ENCODE measurements around the gene LRFN3. TPM values are rescaled to one million over a fixed set of nuclear protein-coding genes. Genes with fewer than 3 reads are reported as not detected.
"Not testable (repeated sequence)": the region's sequence is repeated elsewhere in the genome, so short reads cannot be mapped to it uniquely, and the experiment has no call there.

The LRFN3 gene
- 10 to 100 TPM in 2 of 4 donors, 1 to 10 TPM in 2; 3.5 to 11.7 (median 8.7) TPM for polyA plus RNA-seq
- long read RNA-seq, donor 1 = 0 reads
- long read RNA-seq, donor 2 = 0 reads
- long read RNA-seq, donor 3 = 0 reads
- long read RNA-seq, donor 4 = 0 reads
- long read RNA-seq, donor 5 = 0 reads
- long read RNA-seq, donor 6, partial matches to known transcripts = 0 of 1 reads
- long read RNA-seq, donor 6, other reads (novel, unspliced or antisense) = 0 of 1 reads
- long read RNA-seq, donor 7, partial matches to known transcripts = 0 of 1 reads
- long read RNA-seq, donor 7, other reads (novel, unspliced or antisense) = 0 of 1 reads
- long read RNA-seq, donor 8 = 0 reads
- long read RNA-seq, donor 9 = 0 reads
- long read RNA-seq, donor 10, partial matches to known transcripts = 7 of 9 reads
- long read RNA-seq, donor 10, other reads (novel, unspliced or antisense) = 0 of 9 reads

- 0 to 2% (median 1%) methylated on average over 29 to 68 of the region's 68 CpGs for WGBS, 3 donors
- Histone ChIP-seq H3K9me3 (ENCODE audit: control insufficient read depth in 2 of 2, insufficient read depth in 1 of 2, low read depth in 1 of 2, low read length in 1 of 2) (no peaks in the 10 kb centered on the region), H3K27me3 (ENCODE audit: control insufficient read depth in 3 of 3, insufficient read depth in 3 of 3, low read length in 3 of 3) (no peaks in the 10 kb centered on the region), H3K36me3 (ENCODE audit: control insufficient read depth in 3 of 3, insufficient read depth in 2 of 3, low read depth in 1 of 3, low read length in 3 of 3) (peaks cover 2 to 14% (median 4%) of the 10 kb centered on the region in 3 donors), H3K27ac (ENCODE audit: low read depth in 1 of 3, low read length in 2 of 3) (peak within 1 kb of the TSS in 2 of 3 donors; percentile 9 to 36), H3K4me1 (ENCODE audit: control insufficient read depth in 3 of 3, insufficient read depth in 2 of 3, low read depth in 1 of 3, low read length in 2 of 3) (peaks cover 0 to 20% (median 8%) of the 10 kb centered on the region in 3 donors), H3K4me3 (ENCODE audit: low read depth in 1 of 3, low read length in 3 of 3) (peak within 1 kb of the TSS; percentile 61 to 80 (median 76))
- FAIRE-seq = no peak
- peak; percentile 79 to 82 for DNase-seq
Measured at GRCh38 chr19:35935911-35936737, at the start of gene LRFN3. TSS of gene LRFN3 (plus strand) at chr19:35936374. CDS start at chr19:35939426, 3,052 bp downstream.

GRCh38 chr19:35887197-35887596, 49.0 kb upstream of the LRFN3 start:
- H3K36me3 ChIP-seq (ENCODE audit: control insufficient read depth in 3 of 3, insufficient read depth in 2 of 3, low read depth in 1 of 3, low read length in 3 of 3) = peaks cover 8 to 38% (median 13%) of the 10 kb centered on the region in 3 donors
- DNase-seq (no peak), FAIRE-seq (no peak)
- H3K27ac ChIP-seq (ENCODE audit: low read depth in 1 of 3, low read length in 2 of 3) = no peak overlapping the region
- no peaks in the 10 kb centered on the region for H3K27me3 ChIP-seq (ENCODE audit: control insufficient read depth in 3 of 3, insufficient read depth in 3 of 3, low read length in 3 of 3)
- no peaks in the 10 kb centered on the region for H3K9me3 ChIP-seq (ENCODE audit: control insufficient read depth in 2 of 2, insufficient read depth in 1 of 2, low read depth in 1 of 2, low read length in 1 of 2)
- WGBS, 3 donors = 93 to 97% (median 94%) methylated on average over 5 of the region's 5 CpGs
- no peak overlapping the region for H3K4me3 ChIP-seq (ENCODE audit: low read depth in 1 of 3, low read length in 3 of 3)
- H3K4me1 ChIP-seq (ENCODE audit: control insufficient read depth in 3 of 3, insufficient read depth in 2 of 3, low read depth in 1 of 3, low read length in 2 of 3) = no peaks in the 10 kb centered on the region

GRCh38 chr19:35888398-35888797, 47.8 kb upstream of the LRFN3 start:
- Histone ChIP-seq H3K4me3 (ENCODE audit: low read depth in 1 of 3, low read length in 3 of 3) (no peak overlapping the region), H3K36me3 (ENCODE audit: control insufficient read depth in 3 of 3, insufficient read depth in 2 of 3, low read depth in 1 of 3, low read length in 3 of 3) (peaks cover 8 to 42% (median 19%) of the 10 kb centered on the region in 3 donors), H3K27ac (ENCODE audit: low read depth in 1 of 3, low read length in 2 of 3) (no peak overlapping the region), H3K27me3 (ENCODE audit: control insufficient read depth in 3 of 3, insufficient read depth in 3 of 3, low read length in 3 of 3) (no peaks in the 10 kb centered on the region), H3K4me1 (ENCODE audit: control insufficient read depth in 3 of 3, insufficient read depth in 2 of 3, low read depth in 1 of 3, low read length in 2 of 3) (no peaks in the 10 kb centered on the region), H3K9me3 (ENCODE audit: control insufficient read depth in 2 of 2, insufficient read depth in 1 of 2, low read depth in 1 of 2, low read length in 1 of 2) (no peaks in the 10 kb centered on the region)
- DNase-seq (no peak), FAIRE-seq (no peak)
- WGBS, 3 donors = 94% methylated on average over 9 of the region's 9 CpGs

GRCh38 chr19:35889370-35890112, 46.6 kb upstream of the LRFN3 start:
- FAIRE-seq = no peak
- Histone ChIP-seq H3K9me3 (ENCODE audit: control insufficient read depth in 2 of 2, insufficient read depth in 1 of 2, low read depth in 1 of 2, low read length in 1 of 2) (no peaks in the 10 kb centered on the region), H3K4me3 (ENCODE audit: low read depth in 1 of 3, low read length in 3 of 3) (no peak overlapping the region), H3K36me3 (ENCODE audit: control insufficient read depth in 3 of 3, insufficient read depth in 2 of 3, low read depth in 1 of 3, low read length in 3 of 3) (peaks cover 8 to 50% (median 19%) of the 10 kb centered on the region in 3 donors), H3K4me1 (ENCODE audit: control insufficient read depth in 3 of 3, insufficient read depth in 2 of 3, low read depth in 1 of 3, low read length in 2 of 3) (no peaks in the 10 kb centered on the region), H3K27me3 (ENCODE audit: control insufficient read depth in 3 of 3, insufficient read depth in 3 of 3, low read length in 3 of 3) (no peaks in the 10 kb centered on the region), H3K27ac (ENCODE audit: low read depth in 1 of 3, low read length in 2 of 3) (no peak overlapping the region)
- WGBS, 3 donors = 92 to 99% (median 94%) methylated on average over 15 to 18 of the region's 18 CpGs
- no peak for DNase-seq

- DNase-seq = no peak
- H3K27me3 ChIP-seq (ENCODE audit: control insufficient read depth in 3 of 3, insufficient read depth in 3 of 3, low read length in 3 of 3) = no peaks in the 10 kb centered on the region
- peaks cover 8 to 55% (median 19%) of the 10 kb centered on the region in 3 donors for H3K36me3 ChIP-seq (ENCODE audit: control insufficient read depth in 3 of 3, insufficient read depth in 2 of 3, low read depth in 1 of 3, low read length in 3 of 3)
- FAIRE-seq = no peak
- no peaks in the 10 kb centered on the region for H3K9me3 ChIP-seq (ENCODE audit: control insufficient read depth in 2 of 2, insufficient read depth in 1 of 2, low read depth in 1 of 2, low read length in 1 of 2)
- WGBS, 3 donors = 93 to 95% (median 93%) methylated on average over 13 of the region's 13 CpGs
- H3K4me3 ChIP-seq (ENCODE audit: low read depth in 1 of 3, low read length in 3 of 3) = no peak overlapping the region
- no peaks in the 10 kb centered on the region for H3K4me1 ChIP-seq (ENCODE audit: control insufficient read depth in 3 of 3, insufficient read depth in 2 of 3, low read depth in 1 of 3, low read length in 2 of 3)
- no peak overlapping the region for H3K27ac ChIP-seq (ENCODE audit: low read depth in 1 of 3, low read length in 2 of 3)
Measured at GRCh38 chr19:35890113-35890650, 46.0 kb upstream of the LRFN3 start.

- not testable (repeated sequence) for FAIRE-seq; H3K27me3 ChIP-seq (ENCODE audit: control insufficient read depth in 3 of 3, insufficient read depth in 3 of 3, low read length in 3 of 3); DNase-seq; H3K4me1 ChIP-seq (ENCODE audit: control insufficient read depth in 3 of 3, insufficient read depth in 2 of 3, low read depth in 1 of 3, low read length in 2 of 3); H3K4me3 ChIP-seq (ENCODE audit: low read depth in 1 of 3, low read length in 3 of 3); H3K27ac ChIP-seq (ENCODE audit: low read depth in 1 of 3, low read length in 2 of 3); H3K9me3 ChIP-seq (ENCODE audit: control insufficient read depth in 2 of 2, insufficient read depth in 1 of 2, low read depth in 1 of 2, low read length in 1 of 2)
- H3K36me3 ChIP-seq (ENCODE audit: control insufficient read depth in 3 of 3, insufficient read depth in 2 of 3, low read depth in 1 of 3, low read length in 3 of 3) = peaks cover 8 to 70% (median 22%) of the 10 kb centered on the region in 3 donors
- 95 to 96% (median 95%) methylated on average over 3 of the region's 3 CpGs for WGBS, 3 donors
Measured at GRCh38 chr19:35891819-35892218, 44.4 kb upstream of the LRFN3 start.

GRCh38 chr19:35894342-35894741, 41.8 kb upstream of the LRFN3 start:
- DNase-seq = no peak
- Histone ChIP-seq H3K27ac (ENCODE audit: low read depth in 1 of 3, low read length in 2 of 3) (no peak overlapping the region), H3K4me1 (ENCODE audit: control insufficient read depth in 3 of 3, insufficient read depth in 2 of 3, low read depth in 1 of 3, low read length in 2 of 3) (peaks cover 0 to 9% (median 0%) of the 10 kb centered on the region in 3 donors), H3K4me3 (ENCODE audit: low read depth in 1 of 3, low read length in 3 of 3) (no peak overlapping the region), H3K9me3 (ENCODE audit: control insufficient read depth in 2 of 2, insufficient read depth in 1 of 2, low read depth in 1 of 2, low read length in 1 of 2) (no peaks in the 10 kb centered on the region), H3K36me3 (ENCODE audit: control insufficient read depth in 3 of 3, insufficient read depth in 2 of 3, low read depth in 1 of 3, low read length in 3 of 3) (peaks cover 2 to 64% (median 13%) of the 10 kb centered on the region in 3 donors), H3K27me3 (ENCODE audit: control insufficient read depth in 3 of 3, insufficient read depth in 3 of 3, low read length in 3 of 3) (no peaks in the 10 kb centered on the region)
- 93 to 98% (median 98%) methylated on average over 2 of the region's 2 CpGs for WGBS, 3 donors
- no peak for FAIRE-seq

Measured in small intestine (tissue), 16 donors.